ENCODE measurements around the gene BCL10. TPM values are rescaled to one million over a fixed set of nuclear protein-coding genes. Genes with fewer than 3 reads are reported as not detected.

BCL10 gene
- total RNA-seq, 1 experiment from 2014 or later, result 32.2 TPM

DNA sequence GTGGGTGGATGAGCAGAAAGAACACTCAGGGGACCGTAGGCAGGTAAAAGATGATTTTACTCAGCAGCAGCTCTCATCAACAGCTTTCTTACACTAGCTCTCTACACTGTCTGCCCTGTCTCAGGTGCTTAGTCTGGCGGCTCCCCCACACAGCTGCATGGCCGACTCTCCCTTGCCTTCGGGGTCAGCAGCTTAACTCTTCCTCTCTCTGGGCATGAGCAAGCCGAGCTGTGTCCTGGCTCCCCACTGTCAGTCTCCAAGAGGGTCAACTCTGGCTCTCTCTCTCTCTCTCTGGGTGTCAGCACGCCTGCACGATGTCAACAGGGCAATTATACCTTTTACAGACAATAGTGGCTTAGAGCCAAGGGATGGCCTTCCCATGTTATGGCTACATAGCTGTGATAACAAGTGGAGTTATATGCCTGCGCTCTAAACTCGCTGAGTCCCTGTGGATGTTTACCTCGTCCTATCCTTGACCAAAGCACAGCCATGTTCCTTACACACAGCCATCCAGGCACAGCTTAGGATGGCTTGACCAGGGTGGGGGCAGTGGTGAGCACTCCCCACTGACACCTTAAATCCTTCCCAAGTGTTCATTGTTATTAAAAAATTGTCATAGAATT, 3.1 kb upstream of the BCL10 start:
- no peak overlapping the region for H3K4me3 ChIP-seq (ENCODE audit: low read length)
- H3K4me1 ChIP-seq (ENCODE audit: low read length), result peaks cover 19% of the 10 kb centered on the region
- H3K4me2 ChIP-seq (ENCODE audit: low read depth, low read length, poor library complexity, severe bottlenecking), result no peak overlapping the region
- no peak overlapping the region for H3K27ac ChIP-seq (ENCODE audit: low read length)
- peak overlapping the region; percentile 26; the same call in 1 of the 2 replicates for H2AFZ ChIP-seq (ENCODE audit: low read length)
- no peaks in the 10 kb centered on the region for H3K9me2 ChIP-seq (replicated peaks; ENCODE audit: insufficient read depth, low read length)
- H3K9me3 ChIP-seq (ENCODE audit: low read length), result no peaks in the 10 kb centered on the region
- H3K79me2 ChIP-seq (ENCODE audit: low read length), result peaks cover 17% of the 10 kb centered on the region
- DNase-seq, result no peak
- H3K9ac ChIP-seq (ENCODE audit: low read length), result no peak overlapping the region
- H3K36me3 ChIP-seq (ENCODE audit: insufficient read depth, low read length), result no peaks in the 10 kb centered on the region
- no peaks in the 10 kb centered on the region for H3K27me3 ChIP-seq (ENCODE audit: low read length)
- H4K20me1 ChIP-seq (ENCODE audit: insufficient read depth, low read depth, low read length), result 0 out of 2 replicates have a peak, but pooled peaks cover 5% of the 10 kb centered on the region

DNA sequence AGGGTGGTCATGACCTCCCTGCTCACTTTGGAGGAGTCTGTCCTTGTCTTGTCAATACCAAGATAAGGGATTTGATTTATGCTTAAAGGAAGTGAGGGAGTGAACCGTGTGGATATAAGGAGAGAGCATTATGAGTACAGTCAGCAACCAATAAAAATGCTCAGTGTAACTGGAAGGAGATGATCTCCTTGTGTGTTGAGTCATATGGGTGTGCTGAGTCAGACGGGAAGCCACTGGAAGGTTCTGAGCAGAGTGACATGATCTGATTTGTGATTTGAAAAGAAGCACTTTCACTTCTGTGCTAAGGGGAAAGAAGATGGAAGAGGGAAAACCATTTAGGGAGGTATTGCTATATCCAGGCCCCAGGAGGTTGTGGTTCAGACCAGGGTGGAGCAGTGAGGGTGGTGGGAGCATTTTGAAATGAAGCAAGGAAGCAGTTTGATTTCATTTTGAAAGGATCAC, 2.5 kb upstream of the BCL10 start:
- no peak overlapping the region for H3K4me3 ChIP-seq (ENCODE audit: low read length)
- no peak overlapping the region; the same call in 1 of the 2 replicates for H3K9ac ChIP-seq (ENCODE audit: low read length)
- 0 out of 2 replicates have a peak, but pooled peaks cover 3% of the 10 kb centered on the region for H3K36me3 ChIP-seq (ENCODE audit: insufficient read depth, low read length)
- no peaks in the 10 kb centered on the region for H3K9me2 ChIP-seq (replicated peaks; ENCODE audit: insufficient read depth, low read length)
- peaks cover 24% of the 10 kb centered on the region for H3K79me2 ChIP-seq (ENCODE audit: low read length)
- H3K27ac ChIP-seq (ENCODE audit: low read length), result no peak overlapping the region
- no peaks in the 10 kb centered on the region for H3K27me3 ChIP-seq (ENCODE audit: low read length)
- no peaks in the 10 kb centered on the region for H3K9me3 ChIP-seq (ENCODE audit: low read length)
- 0 out of 2 replicates have a peak, but pooled peaks cover 5% of the 10 kb centered on the region for H4K20me1 ChIP-seq (ENCODE audit: insufficient read depth, low read depth, low read length)
- no peak for DNase-seq
- peaks cover 26% of the 10 kb centered on the region for H3K4me1 ChIP-seq (ENCODE audit: low read length)
- no peak overlapping the region for H3K4me2 ChIP-seq (ENCODE audit: low read depth, low read length, poor library complexity, severe bottlenecking)
- peak overlapping the region; percentile 26; the same call in 1 of the 2 replicates for H2AFZ ChIP-seq (ENCODE audit: low read length)

DNA sequence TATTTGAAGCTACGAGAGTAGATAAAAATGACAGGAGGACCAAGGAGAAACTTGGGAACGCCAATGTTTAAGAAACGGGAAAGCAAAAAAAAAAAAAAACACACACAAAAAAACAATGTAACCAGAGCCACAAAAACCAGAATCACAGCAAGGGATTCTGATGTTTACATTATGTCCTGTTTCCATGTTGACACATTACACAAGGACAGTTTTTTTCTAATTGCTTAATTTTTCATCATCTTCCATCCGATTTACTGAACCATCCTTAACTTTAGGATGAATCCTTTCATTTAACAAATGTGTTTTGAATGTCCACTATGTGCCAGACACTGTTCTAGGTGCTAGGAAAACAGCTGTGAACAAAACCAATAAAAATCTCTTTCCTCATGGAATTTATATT, 1.4 kb upstream of the BCL10 start:
- H3K4me3 ChIP-seq (ENCODE audit: low read length), result no peak overlapping the region
- no peak overlapping the region for H2AFZ ChIP-seq (ENCODE audit: low read length)
- H3K4me1 ChIP-seq (ENCODE audit: low read length), result peaks cover 29% of the 10 kb centered on the region
- peaks cover 34% of the 10 kb centered on the region for H3K79me2 ChIP-seq (ENCODE audit: low read length)
- no peak overlapping the region for H3K9ac ChIP-seq (ENCODE audit: low read length)
- 0 out of 2 replicates have a peak, but pooled peaks cover 5% of the 10 kb centered on the region for H4K20me1 ChIP-seq (ENCODE audit: insufficient read depth, low read depth, low read length)
- no peak for DNase-seq
- H3K27me3 ChIP-seq (ENCODE audit: low read length), result no peaks in the 10 kb centered on the region
- H3K4me2 ChIP-seq (ENCODE audit: low read depth, low read length, poor library complexity, severe bottlenecking), result peak overlapping the region; percentile 71
- no peak overlapping the region for H3K27ac ChIP-seq (ENCODE audit: low read length)
- H3K9me2 ChIP-seq (replicated peaks; ENCODE audit: insufficient read depth, low read length), result no peaks in the 10 kb centered on the region
- peaks cover 7% of the 10 kb centered on the region; the same call in 1 of the 2 replicates for H3K36me3 ChIP-seq (ENCODE audit: insufficient read depth, low read length)
- no peaks in the 10 kb centered on the region for H3K9me3 ChIP-seq (ENCODE audit: low read length)

DNA sequence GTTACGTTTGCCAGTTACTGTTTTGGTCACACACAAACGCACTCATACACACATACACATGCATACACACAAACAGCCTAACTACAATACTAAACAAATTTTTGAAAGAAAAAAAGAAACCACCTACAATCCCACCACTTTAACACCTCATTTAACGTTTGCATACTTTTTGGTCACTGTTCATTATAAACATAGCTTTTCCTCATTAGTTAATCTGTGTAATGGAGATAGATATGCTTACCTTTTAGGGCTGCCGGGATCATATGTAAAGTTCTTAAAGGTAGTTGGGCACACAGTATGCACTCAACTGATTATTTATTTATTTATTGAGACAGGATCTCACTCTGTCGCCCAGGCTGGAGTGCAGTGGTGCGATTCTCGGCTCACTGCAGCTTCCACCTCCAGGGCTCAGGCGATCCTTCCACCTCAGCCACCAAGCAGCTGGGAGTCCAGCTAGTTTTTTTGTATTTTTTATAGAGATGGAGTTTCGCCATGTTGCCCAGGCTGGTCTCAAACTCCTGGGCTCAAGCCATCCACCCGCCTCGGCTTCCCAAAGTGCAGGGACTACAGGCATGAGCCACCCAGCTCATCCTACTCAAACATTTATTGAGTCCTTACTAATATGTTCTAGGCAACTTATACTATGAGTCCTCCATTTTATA, 677 bp upstream of the BCL10 start:
- H3K4me2 ChIP-seq (ENCODE audit: low read depth, low read length, poor library complexity, severe bottlenecking), result peak overlapping the region; percentile 71
- H3K36me3 ChIP-seq (ENCODE audit: insufficient read depth, low read length), result peaks cover 10% of the 10 kb centered on the region; the same call in 1 of the 2 replicates
- no peak for DNase-seq
- no peaks in the 10 kb centered on the region for H3K9me3 ChIP-seq (ENCODE audit: low read length)
- peak overlapping the region; percentile 65 for H3K9ac ChIP-seq (ENCODE audit: low read length)
- H3K27me3 ChIP-seq (ENCODE audit: low read length), result no peaks in the 10 kb centered on the region
- H3K27ac ChIP-seq (ENCODE audit: low read length), result peak overlapping the region; percentile 5; the same call in 1 of the 2 replicates
- H3K9me2 ChIP-seq (replicated peaks; ENCODE audit: insufficient read depth, low read length), result no peaks in the 10 kb centered on the region
- H3K4me1 ChIP-seq (ENCODE audit: low read length), result peaks cover 29% of the 10 kb centered on the region
- 0 out of 2 replicates have a peak, but pooled peaks cover 5% of the 10 kb centered on the region for H4K20me1 ChIP-seq (ENCODE audit: insufficient read depth, low read depth, low read length)
- H3K4me3 ChIP-seq (ENCODE audit: low read length), result peak overlapping the region; percentile 63
- peaks cover 40% of the 10 kb centered on the region for H3K79me2 ChIP-seq (ENCODE audit: low read length)
- H2AFZ ChIP-seq (ENCODE audit: low read length), result peak overlapping the region; percentile 57; the same call in 1 of the 2 replicates

DNA sequence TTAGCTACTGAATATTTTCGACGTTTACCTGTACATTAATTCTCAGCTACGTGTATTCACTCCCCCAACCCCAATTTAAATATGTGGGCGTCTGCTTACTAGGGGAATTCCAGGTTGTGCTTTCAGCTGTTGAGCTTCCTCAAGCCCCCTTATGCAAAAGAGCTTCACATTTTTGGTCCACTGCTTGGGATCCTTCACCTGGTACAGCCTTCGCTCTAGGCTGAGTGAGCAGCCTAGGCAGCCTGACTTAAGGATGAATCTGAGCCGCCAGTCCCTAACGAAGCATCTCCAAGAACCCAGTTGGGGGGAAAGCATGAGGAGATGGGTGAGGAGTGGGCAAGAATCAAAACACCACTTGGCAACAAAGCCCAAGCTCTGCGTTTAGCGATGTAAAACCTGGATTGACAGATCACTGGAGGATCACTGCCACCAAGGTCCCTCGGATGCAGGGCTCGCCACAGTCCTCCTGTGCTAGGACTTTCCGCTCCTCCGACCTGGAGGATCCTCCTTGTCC, 674 bp downstream of the BCL10 start:
- H3K27me3 ChIP-seq (ENCODE audit: low read length), result no peaks in the 10 kb centered on the region
- H3K4me2 ChIP-seq (ENCODE audit: low read depth, low read length, poor library complexity, severe bottlenecking), result peak overlapping the region; percentile 89
- H3K36me3 ChIP-seq (ENCODE audit: insufficient read depth, low read length), result peaks cover 15% of the 10 kb centered on the region; the same call in 1 of the 2 replicates
- H4K20me1 ChIP-seq (ENCODE audit: insufficient read depth, low read depth, low read length), result 0 out of 2 replicates have a peak, but pooled peaks cover 5% of the 10 kb centered on the region
- no peak for DNase-seq
- H3K4me1 ChIP-seq (ENCODE audit: low read length), result peaks cover 29% of the 10 kb centered on the region
- H3K79me2 ChIP-seq (ENCODE audit: low read length), result peaks cover 53% of the 10 kb centered on the region
- no peaks in the 10 kb centered on the region for H3K9me2 ChIP-seq (replicated peaks; ENCODE audit: insufficient read depth, low read length)
- peak overlapping the region; percentile 91 for H3K4me3 ChIP-seq (ENCODE audit: low read length)
- no peaks in the 10 kb centered on the region for H3K9me3 ChIP-seq (ENCODE audit: low read length)
- H3K27ac ChIP-seq (ENCODE audit: low read length), result peak overlapping the region; percentile 50
- H2AFZ ChIP-seq (ENCODE audit: low read length), result no peak overlapping the region
- peak overlapping the region; percentile 88 for H3K9ac ChIP-seq (ENCODE audit: low read length)

DNA sequence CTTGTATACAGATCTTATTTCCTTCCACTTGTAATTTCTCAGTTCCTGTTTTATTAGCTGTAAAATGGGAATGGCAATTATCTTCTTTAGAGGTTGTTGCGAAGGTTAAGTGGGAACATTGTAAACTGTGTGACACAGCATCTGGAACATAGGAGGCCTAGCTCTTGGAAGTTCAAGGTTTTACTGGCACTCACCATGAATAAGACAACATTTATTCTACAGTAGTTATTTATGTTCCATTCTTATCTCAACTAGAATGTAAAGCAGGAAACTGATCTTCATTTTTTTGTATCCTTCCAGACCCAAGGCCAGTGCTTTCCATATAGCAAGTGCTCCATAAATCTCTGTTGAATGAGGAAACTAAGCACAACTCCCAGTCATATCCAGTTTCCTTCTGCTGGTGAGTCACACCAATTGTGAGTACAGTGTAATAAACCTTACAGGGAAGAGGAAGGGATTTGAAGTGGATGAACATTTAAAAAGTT, 1.4 kb downstream of the BCL10 start:
- H4K20me1 ChIP-seq (ENCODE audit: insufficient read depth, low read depth, low read length), result 0 out of 2 replicates have a peak, but pooled peaks cover 5% of the 10 kb centered on the region
- peak overlapping the region; percentile 89 for H3K4me2 ChIP-seq (ENCODE audit: low read depth, low read length, poor library complexity, severe bottlenecking)
- peaks cover 23% of the 10 kb centered on the region; the same call in 1 of the 2 replicates for H3K36me3 ChIP-seq (ENCODE audit: insufficient read depth, low read length)
- H3K9me3 ChIP-seq (ENCODE audit: low read length), result no peaks in the 10 kb centered on the region
- H3K79me2 ChIP-seq (ENCODE audit: low read length), result peaks cover 59% of the 10 kb centered on the region
- H3K9ac ChIP-seq (ENCODE audit: low read length), result peak overlapping the region; percentile 88
- no peaks in the 10 kb centered on the region for H3K9me2 ChIP-seq (replicated peaks; ENCODE audit: insufficient read depth, low read length)
- peak overlapping the region; percentile 91 for H3K4me3 ChIP-seq (ENCODE audit: low read length)
- peak overlapping the region; percentile 50; the same call in 1 of the 2 replicates for H3K27ac ChIP-seq (ENCODE audit: low read length)
- H2AFZ ChIP-seq (ENCODE audit: low read length), result no peak overlapping the region
- no peak for DNase-seq
- peaks cover 29% of the 10 kb centered on the region for H3K4me1 ChIP-seq (ENCODE audit: low read length)
- H3K27me3 ChIP-seq (ENCODE audit: low read length), result no peaks in the 10 kb centered on the region

DNA sequence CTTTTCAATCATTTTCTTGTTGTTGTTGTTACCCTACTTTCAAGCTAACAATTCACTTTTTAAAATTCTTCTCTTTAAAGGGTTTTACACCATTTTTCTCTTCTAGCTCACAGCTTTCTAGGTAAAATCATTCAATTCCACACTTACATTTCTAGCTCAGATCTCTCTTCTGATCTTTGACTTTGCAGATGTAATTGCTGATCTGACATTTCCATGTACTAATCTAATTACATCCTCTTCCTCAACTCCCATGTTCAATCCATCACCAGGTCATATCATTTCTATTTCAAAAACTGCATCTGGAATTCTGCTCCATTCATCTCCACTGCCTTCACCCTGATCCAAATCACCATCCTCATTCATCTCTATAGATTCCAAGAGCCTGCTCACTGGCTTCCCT, 3.0 kb downstream of the BCL10 start:
- Histone ChIP-seq H3K4me2 (ENCODE audit: low read depth, low read length, poor library complexity, severe bottlenecking) (peak overlapping the region; percentile 89), H3K36me3 (ENCODE audit: insufficient read depth, low read length) (peaks cover 36% of the 10 kb centered on the region), H3K4me3 (ENCODE audit: low read length) (no peak overlapping the region), H2AFZ (ENCODE audit: low read length) (no peak overlapping the region), H3K9ac (ENCODE audit: low read length) (no peak overlapping the region), H3K27ac (ENCODE audit: low read length) (no peak overlapping the region), H3K79me2 (ENCODE audit: low read length) (peaks cover 73% of the 10 kb centered on the region), H3K4me1 (ENCODE audit: low read length) (peaks cover 29% of the 10 kb centered on the region), H3K27me3 (ENCODE audit: low read length) (no peaks in the 10 kb centered on the region), H4K20me1 (ENCODE audit: insufficient read depth, low read depth, low read length) (0 out of 2 replicates have a peak, but pooled peaks cover 5% of the 10 kb centered on the region), H3K9me2 (replicated peaks; ENCODE audit: insufficient read depth, low read length) (no peaks in the 10 kb centered on the region), H3K9me3 (ENCODE audit: low read length) (no peaks in the 10 kb centered on the region)
- no peak for DNase-seq

Data from Karpas-422 (cell line).